Right lobe of liver (tissue), 4 donors: ENCODE data around the gene IL17REL.

ENCODE experiments used
- CTCF ChIP-seq, 4 donors: fragments of 200-600 bp in 3 of 4; fragments of 450-650 bp in 1 of 4; IDR thresholded peaks; one replicate each; pipeline versions ENCODE4 v1.5.1 to v1.8.0; 2016 to 2022; ENCODE audit warnings: antibody characterized with exemption in 4 of 4, mild to moderate bottlenecking in 2 of 4
- POLR2A ChIP-seq: fragments of 450-650 bp; IDR thresholded peaks from one replicate; pipeline ENCODE4 v1.6.1; 2017; ENCODE audit warnings: antibody characterized with exemption, mild to moderate bottlenecking
- donor health status: DM: no; HTN: no; CAD: no.
- donor health status: DM: no; HTN: no; CAD: no.
- donor health status: DM: no; HTN: yes; CAD: no.

GRCh38 chr22:49976439-49977175, 36.0 kb downstream of the IL17REL start:
- no peak for TF ChIP-seq CTCF (IDR thresholded peaks at IDR 0.05)
- TF ChIP-seq POLR2A = no peak
